Spleen (tissue), 11 donors: ENCODE results near the gene FAM78B. TPM values are rescaled to one million over a fixed set of nuclear protein-coding genes. Genes with fewer than 3 reads are reported as not detected.

Experiments
- DNase-seq: peaks from one replicate; pipeline ENCODE4 v3.0.0-alpha.2; 2020
- H3K27ac ChIP-seq, 8 donors: fragments of 200-600 bp; sonication (generic) in 7 of 8; 1 replicate in 4 of 8; 2 replicates in 4 of 8; pipeline versions ENCODE4 v1.5.0 to v1.8.0; 2016 to 2021; ENCODE audit warnings: inconsistent platforms in 4 of 8, mild to moderate bottlenecking in 4 of 8, moderate library complexity in 1 of 8
- H3K27me3 ChIP-seq, 7 donors: fragments of 200-600 bp; sonication (generic) in 6 of 7; replicated peaks in 1 of 7; 1 replicate in 4 of 7; 2 replicates in 3 of 7; pipeline versions ENCODE4 v1.5.0 to v1.8.0; 2016 to 2021; ENCODE audit warnings: inconsistent platforms in 3 of 7, mild to moderate bottlenecking in 1 of 7
- H3K36me3 ChIP-seq, 6 donors: fragments of 200-600 bp; sonication (generic) in 5 of 6; 1 replicate in 4 of 6; 2 replicates in 2 of 6; pipeline versions ENCODE4 v1.5.0 to v1.8.0; 2016 to 2021; ENCODE audit warnings: inconsistent platforms in 2 of 6
- H3K4me1 ChIP-seq, 6 donors: fragments of 200-600 bp; sonication (generic) in 5 of 6; 1 replicate in 3 of 6; 2 replicates in 3 of 6; pipeline versions ENCODE4 v1.5.0 to v1.8.0; 2016 to 2021; ENCODE audit warnings: inconsistent platforms in 3 of 6
- H3K4me3 ChIP-seq, 8 donors: fragments of 200-600 bp; sonication (generic) in 7 of 8; 1 replicate in 4 of 8; 2 replicates in 4 of 8; pipeline versions ENCODE4 v1.5.0 to v1.8.0; 2016 to 2021; ENCODE audit warnings: inconsistent platforms in 4 of 8, mild to moderate bottlenecking in 4 of 8, moderate library complexity in 2 of 8
- H3K9me3 ChIP-seq, 8 donors: fragments of 200-600 bp; sonication (generic) in 7 of 8; 1 replicate in 4 of 8; 2 replicates in 4 of 8; pipeline versions ENCODE4 v1.5.0 to v1.8.0; 2016 to 2021; ENCODE audit warnings: inconsistent platforms in 4 of 8
- POLR2A ChIP-seq, 3 donors: fragments of 450-650 bp; IDR thresholded peaks; one replicate each; pipeline ENCODE4 v1.5.1; 2017; ENCODE audit warnings: antibody characterized with exemption in 3 of 3, mild to moderate bottlenecking in 1 of 3
- POLR2AphosphoS5 ChIP-seq, 3 donors: sonication (generic); formaldehyde crosslinking; IDR thresholded peaks; one replicate each; pipeline ENCODE4 v1.5.1; 2017; ENCODE audit warnings: antibody characterized with exemption in 3 of 3
- WGBS, 5 donors: extraction: QIAGEN DNeasy Blood & Tissue Kit in 3 of 5; methylation state at CpG; one replicate each; pipeline versions ENCODE4 v1.1.5 to v1.1.7; 2013 to 2018; 5-methylcytosine and 5-hydroxymethylcytosine counted together
- intact Hi-C: fragments of 100-400 bp; cut with DNase I; formaldehyde crosslinking; loops from one replicate; pipeline ENCODE4 v1.15.0; 2023; ENCODE audit warnings: low total_unique reads
- polyA plus RNA-seq, 3 donors: library from polyadenylated mRNA; stranded (reverse); fragments of 200-250 nt; gene quantifications; one replicate each; pipeline ENCODE4 v1.2.1, GENCODE V29; 2013
- total RNA-seq, 7 donors: library from RNA; depleted of rRNA in 3 of 7; stranded (reverse); fragments of >200 nt in 3 of 7; fragmentation: NEBNext Ultra II Directional in 4 of 7; extraction: Animal tissue kit (Norgen Biotek cat#: 25700) in 4 of 7; gene quantifications; one replicate each; pipeline versions ENCODE4 v1.1.0 to v1.2.1, GENCODE V29; 2016 to 2021
- TF ChIP-seq, protein P1 (sequence below), 11 experiments: fragments of 200-600 bp in 7 of 11; fragments of 450-650 bp in 4 of 11; sonication (generic) in 4 of 11; IDR thresholded peaks in 8 of 11; conservative IDR thresholded peaks in 3 of 11; 1 replicate in 7 of 11; 2 replicates in 4 of 11; pipeline versions ENCODE4 v1.4.0 to v1.8.0; 2016 to 2021; ENCODE audit warnings: antibody characterized with exemption in 11 of 11, inconsistent platforms in 4 of 11, mild to moderate bottlenecking in 1 of 11
- donor health status: healthy with polysubstance abuse.
- donor health status: DM: no; HTN: no; CAD: no; lungs with moderate emphysema.
- donor health status: DM: no; HTN: no; CAD: no.
- donor health status: Bipolar disorder and iron deficiency.
- donor health status: healthy.
- donor health status: DM: no; HTN: no; CAD: no.
- donor health status: DM: yes; HTN: yes; CAD: no.

The FAM78B gene
- total and polyA plus RNA-seq, 10 donors, result 0.41 to 3.0 (median 1.3) TPM

DNA sequence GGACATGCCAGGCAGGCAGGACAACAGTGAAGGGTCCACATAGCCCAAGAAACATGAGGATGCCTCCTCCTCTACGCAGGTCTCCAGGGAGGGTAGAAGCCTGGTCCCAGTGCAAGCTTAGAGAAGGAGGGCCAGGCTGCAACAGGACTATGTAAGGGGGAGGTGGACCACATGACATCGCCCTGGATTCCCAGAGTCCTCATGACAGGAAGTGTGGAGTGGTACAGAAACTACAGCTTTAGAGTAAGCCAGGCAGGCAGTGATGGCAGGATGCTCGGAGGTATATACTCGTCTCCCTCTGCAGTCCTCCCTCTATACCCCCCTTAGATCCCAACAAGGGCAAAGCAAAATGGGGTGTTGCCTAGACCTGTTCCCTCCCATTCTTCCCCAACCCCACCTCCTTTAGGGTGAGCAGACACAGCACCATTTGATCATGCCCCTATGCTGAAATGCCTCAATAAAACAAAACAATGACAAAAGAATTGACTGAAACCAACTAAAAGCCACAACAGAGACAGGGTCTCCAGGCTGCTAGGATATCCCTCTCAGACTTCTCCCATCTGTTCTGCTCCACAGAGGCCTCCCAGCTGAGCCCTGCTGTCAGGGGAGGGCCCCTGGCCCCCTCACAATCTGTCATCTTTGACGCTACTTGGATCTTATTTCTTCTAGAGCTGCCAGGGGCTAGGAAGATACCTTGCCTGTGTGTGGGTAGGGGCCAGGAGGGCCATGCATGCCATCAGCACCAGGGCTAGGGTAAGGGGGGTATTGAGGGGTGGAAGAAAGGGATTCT lies 13.1 kb downstream of the FAM78B start:
- no peaks in the 10 kb centered on the region for H3K4me1 ChIP-seq
- no peak for TF ChIP-seq POLR2AphosphoS5 (IDR thresholded peaks at IDR 0.05)
- TF ChIP-seq, protein P1, sequence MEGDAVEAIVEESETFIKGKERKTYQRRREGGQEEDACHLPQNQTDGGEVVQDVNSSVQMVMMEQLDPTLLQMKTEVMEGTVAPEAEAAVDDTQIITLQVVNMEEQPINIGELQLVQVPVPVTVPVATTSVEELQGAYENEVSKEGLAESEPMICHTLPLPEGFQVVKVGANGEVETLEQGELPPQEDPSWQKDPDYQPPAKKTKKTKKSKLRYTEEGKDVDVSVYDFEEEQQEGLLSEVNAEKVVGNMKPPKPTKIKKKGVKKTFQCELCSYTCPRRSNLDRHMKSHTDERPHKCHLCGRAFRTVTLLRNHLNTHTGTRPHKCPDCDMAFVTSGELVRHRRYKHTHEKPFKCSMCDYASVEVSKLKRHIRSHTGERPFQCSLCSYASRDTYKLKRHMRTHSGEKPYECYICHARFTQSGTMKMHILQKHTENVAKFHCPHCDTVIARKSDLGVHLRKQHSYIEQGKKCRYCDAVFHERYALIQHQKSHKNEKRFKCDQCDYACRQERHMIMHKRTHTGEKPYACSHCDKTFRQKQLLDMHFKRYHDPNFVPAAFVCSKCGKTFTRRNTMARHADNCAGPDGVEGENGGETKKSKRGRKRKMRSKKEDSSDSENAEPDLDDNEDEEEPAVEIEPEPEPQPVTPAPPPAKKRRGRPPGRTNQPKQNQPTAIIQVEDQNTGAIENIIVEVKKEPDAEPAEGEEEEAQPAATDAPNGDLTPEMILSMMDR (IDR thresholded peaks at IDR 0.05 in 8 of 11, conservative IDR thresholded peaks at IDR 0.05 in 3 of 11), result no peak
- TF ChIP-seq POLR2A (IDR thresholded peaks at IDR 0.05), result no peak
- no peaks in the 10 kb centered on the region for H3K9me3 ChIP-seq
- H3K4me3 ChIP-seq, result no peak overlapping the region
- no peak for DNase-seq
- WGBS, 5 donors, result 71 to 90% (median 87%) methylated on average over 5 of the region's 5 CpGs
- no peak overlapping the region for H3K27ac ChIP-seq
- intact Hi-C loops, result no loop called here
- no peaks in the 10 kb centered on the region for H3K27me3 ChIP-seq
- no peaks in the 10 kb centered on the region for H3K36me3 ChIP-seq

DNA sequence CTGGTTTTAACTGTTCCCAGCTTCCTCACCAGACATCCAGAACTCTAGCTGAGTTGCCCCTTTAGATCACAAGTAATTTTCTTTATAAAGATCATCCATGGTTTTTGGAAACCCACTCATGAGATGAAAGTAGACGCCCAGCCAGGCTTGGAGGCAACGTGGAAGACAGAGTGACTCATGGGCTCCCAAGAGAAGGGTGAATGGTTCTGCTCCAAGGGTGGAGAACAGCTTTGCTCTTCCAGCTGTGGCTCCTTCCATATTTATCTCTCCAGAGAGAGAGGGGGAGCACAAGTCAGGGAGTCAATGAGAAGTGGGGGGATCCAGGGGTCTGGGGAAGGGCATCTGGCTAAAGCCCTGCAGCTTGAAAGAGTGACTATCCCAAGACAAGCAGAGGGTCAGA lies 13.8 kb downstream of the FAM78B start:
- H3K4me3 ChIP-seq, result no peak overlapping the region
- no peaks in the 10 kb centered on the region for H3K27me3 ChIP-seq
- WGBS, 5 donors, result 81 to 92% (median 85%) methylated on average over 2 of the region's 2 CpGs

DNA sequence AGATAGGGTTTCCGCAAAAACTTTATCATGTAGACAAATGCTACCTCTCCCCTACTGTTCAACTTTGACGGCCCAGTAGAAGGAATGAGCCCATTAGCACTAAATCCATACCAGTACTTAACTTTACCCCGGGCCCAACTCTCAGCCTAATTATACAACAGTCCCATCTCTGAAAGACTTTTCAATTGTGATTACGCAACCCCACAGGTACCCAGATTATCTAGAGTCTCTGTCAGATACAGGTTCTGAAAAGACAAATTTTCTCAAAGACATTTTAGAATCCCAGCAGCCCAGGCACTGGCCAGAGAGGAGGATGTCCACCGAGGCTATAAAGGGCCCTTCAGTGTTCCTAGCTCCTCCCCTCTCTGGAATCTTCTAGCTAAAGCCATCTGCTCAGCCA lies 15.0 kb downstream of the FAM78B start:
- Histone ChIP-seq H3K4me3 (no peak overlapping the region), H3K36me3 (no peaks in the 10 kb centered on the region), H3K4me1 (no peaks in the 10 kb centered on the region), H3K9me3 (no peaks in the 10 kb centered on the region), H3K27me3 (no peaks in the 10 kb centered on the region), H3K27ac (no peak overlapping the region)
- no peak for TF ChIP-seq POLR2A (IDR thresholded peaks at IDR 0.05)
- TF ChIP-seq, protein P1 (IDR thresholded peaks at IDR 0.05 in 8 of 11, conservative IDR thresholded peaks at IDR 0.05 in 3 of 11), result no peak
- WGBS, 5 donors, result 90 to 94% (median 92%) methylated on average over 5 of the region's 5 CpGs
- intact Hi-C loops, result no loop called here
- DNase-seq, result no peak

More for the DNA sequence above, 13.8 kb downstream of the FAM78B start:
- TF ChIP-seq POLR2AphosphoS5 (IDR thresholded peaks at IDR 0.05) (no peak), POLR2A (IDR thresholded peaks at IDR 0.05) (no peak)
- TF ChIP-seq, protein P1 (IDR thresholded peaks at IDR 0.05 in 8 of 11, conservative IDR thresholded peaks at IDR 0.05 in 3 of 11), result no peak
- Histone ChIP-seq H3K36me3 (no peaks in the 10 kb centered on the region), H3K4me1 (no peaks in the 10 kb centered on the region), H3K9me3 (no peaks in the 10 kb centered on the region), H3K27ac (no peak overlapping the region)
- no peak for DNase-seq
- intact Hi-C loops, result no loop called here

DNA sequence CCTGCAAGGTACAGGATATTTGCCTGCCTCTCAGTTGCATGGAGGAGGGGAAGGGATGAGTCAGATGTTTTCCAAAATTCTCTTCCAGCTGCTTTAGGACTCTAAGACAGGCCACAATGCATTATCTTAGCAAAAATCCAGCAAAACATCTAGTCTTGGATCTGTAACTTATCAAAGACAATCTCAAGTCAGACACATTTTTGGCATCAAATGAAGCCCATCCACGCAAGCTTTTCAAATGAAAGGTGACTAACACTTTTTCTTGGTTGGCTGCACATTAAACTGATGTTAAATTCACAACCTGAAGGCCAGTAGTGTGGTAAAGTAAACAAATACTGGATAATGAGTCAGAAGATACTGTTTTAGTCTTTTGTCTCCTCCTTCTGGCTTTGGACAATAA lies 21.3 kb downstream of the FAM78B start:
- 27 to 74% (median 55%) methylated on average over 1 of the region's 1 CpG for WGBS, 5 donors
- TF ChIP-seq POLR2A (IDR thresholded peaks at IDR 0.05) (no peak), POLR2AphosphoS5 (IDR thresholded peaks at IDR 0.05) (no peak)
- TF ChIP-seq, protein P1 (IDR thresholded peaks at IDR 0.05 in 8 of 11, conservative IDR thresholded peaks at IDR 0.05 in 3 of 11), result no peak
- intact Hi-C loops, result no loop called here
- H3K4me3 ChIP-seq, result no peak overlapping the region
- no peak overlapping the region for H3K27ac ChIP-seq
- no peaks in the 10 kb centered on the region for H3K36me3 ChIP-seq
- no peaks in the 10 kb centered on the region for H3K27me3 ChIP-seq
- no peaks in the 10 kb centered on the region for H3K9me3 ChIP-seq
- DNase-seq, result no peak
- H3K4me1 ChIP-seq, result no peaks in the 10 kb centered on the region
